RKO (cell line): ENCODE measurements around the gene BCL2L14.
"Not testable (repeated sequence)": the region's sequence is repeated elsewhere in the genome, so short reads cannot be mapped to it uniquely, and the experiment has no call there.

Source experiments
- DNase-seq: peaks from one replicate; pipeline ENCODE4 v3.0.0-alpha.2; 2016; ENCODE audit warnings: low spot score

The BCL2L14 gene

DNA sequence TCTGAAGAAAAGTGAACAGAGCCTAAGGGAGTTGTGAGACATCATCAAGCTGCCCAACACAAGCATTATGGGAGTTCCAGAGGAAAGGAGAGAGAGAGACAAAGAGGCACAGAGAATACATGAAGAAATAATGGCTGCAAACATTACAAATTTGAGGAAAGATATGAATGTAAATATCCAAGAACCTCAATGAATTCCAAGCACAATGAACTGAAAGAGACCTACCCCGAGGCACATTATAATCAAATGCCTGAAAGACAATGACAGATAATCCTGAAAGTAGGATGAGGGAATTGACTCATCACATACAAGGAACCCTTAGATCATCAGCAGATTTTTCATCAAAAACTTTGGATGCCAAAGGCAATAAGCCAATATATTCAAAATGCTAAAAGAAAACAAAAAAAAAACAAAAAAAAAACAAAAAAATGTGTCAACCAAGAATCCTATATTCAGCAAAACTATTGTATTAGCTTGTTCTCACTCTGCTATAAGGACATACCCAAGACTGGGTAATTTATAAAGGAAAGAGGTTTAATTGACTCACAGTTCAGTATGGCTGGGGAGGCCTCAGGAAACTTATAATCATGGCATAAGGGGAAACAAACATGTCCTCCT is 37.8 kb downstream of the BCL2L14 start:
- DNase-seq, result no peak

DNA sequence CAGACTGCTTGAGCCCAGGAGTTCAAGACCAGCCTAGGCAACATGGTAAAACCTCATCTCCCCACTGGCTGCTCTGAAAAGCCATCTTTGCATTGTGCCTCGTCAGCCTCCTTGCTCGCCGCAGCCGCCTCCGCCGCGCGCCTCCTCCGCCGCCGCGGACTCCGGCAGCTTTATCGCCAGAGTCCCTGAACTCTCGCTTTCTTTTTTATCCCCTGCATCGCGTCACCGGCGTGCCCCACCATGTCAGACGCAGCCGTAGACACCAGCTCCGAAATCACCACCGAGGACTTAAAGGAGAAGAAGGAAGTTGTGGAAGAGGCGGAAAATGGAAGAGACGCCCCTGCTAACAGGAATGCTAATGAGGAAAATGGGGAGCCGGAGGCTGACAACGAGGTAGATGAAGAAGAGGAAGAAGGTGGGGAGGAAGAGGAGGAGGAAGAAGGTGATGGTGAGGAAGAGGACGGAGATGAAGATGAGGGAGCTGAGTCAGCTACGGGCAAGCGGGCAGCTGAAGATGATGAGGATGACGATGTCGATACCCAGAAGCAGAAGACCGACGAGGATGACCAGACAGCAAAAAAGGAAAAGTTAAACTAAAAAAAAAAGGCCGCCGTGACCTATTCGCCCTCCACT is 40.3 kb downstream of the BCL2L14 start:
- DNase-seq, result not testable (repeated sequence)

DNA sequence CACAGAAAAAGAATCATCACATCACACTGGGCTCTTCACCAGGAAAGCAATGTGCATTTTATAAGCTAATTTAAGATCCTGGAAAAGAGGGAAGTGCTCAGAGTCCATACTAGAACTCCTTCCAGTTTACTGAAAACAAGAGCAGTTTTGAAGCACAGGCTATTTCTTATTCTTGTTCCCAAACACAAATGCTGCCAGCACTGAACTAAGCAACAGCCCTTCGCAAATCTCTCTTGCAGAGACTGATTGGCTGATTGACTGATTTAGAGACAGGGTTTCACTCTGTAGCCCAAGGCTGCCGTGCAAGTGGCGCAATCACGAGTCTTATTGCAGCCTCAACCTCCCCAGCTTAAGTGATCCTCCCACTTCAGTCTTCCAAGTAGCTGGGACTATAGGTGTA is 44.8 kb downstream of the BCL2L14 start:
- no peak for DNase-seq

DNA sequence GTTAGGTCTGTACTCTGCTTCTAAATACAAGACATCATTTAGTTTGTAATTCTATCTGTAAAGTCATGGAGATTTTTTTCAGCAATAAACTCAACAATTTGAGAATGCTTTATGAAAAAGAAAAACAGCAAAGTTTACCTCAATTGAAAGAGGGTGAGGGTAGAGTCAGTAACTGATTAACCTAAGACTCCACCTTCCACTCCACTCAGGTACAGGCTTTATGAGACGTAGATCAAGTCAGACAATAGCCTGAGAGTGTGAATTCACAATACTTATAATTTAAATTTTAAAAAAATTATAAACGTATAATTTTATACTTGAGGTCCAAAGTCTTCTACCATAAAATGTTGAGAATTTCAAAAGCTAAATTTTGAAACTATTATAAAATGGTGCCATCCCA is 45.9 kb downstream of the BCL2L14 start:
- no peak for DNase-seq

DNA sequence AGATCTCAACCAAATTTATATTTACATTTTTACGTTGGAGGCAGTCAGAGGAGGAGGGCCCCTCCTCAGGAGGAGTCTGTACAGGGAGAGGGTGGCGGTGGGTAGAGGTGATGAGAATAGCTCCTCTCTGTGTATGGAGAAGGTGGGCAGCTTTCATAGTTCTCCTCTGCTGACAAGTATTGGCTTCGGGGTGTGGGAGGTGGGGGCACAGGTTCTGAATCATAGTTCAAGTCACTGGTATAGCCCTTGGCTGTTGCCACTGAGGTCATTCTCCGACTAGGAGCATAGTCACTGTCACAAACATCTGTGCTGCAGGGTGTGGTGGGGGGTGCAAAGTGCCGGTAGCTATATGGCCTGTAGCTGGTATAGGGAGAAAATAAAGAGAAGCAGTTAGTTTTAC is 50.3 kb downstream of the BCL2L14 start:
- DNase-seq, result peak; percentile 23

DNA sequence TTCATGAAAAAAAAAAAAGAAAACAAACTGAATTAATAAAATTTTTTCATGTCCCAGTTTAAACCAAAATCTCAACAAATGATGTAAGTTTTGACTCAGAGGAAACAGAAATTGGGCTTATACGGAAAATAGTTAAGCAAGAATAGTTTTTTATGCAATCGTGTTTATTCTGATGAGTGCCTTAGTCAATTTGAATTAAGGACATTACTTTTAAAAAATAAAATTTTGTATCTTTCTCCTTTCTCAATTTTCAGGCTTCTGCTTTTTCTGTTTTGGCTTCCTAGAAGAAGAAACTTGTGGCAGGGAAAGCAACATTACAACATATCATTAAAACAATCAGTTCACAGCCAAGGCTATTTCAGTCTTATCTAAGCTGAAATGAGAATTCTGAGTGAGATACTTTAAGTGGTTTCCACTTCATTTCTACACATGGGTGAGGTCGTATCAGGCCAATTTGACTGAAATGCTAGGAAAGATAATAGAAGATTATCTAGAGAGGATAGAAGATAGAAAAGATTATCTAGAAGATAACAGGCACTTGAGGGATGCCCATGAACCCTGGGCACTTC is 52.4 kb downstream of the BCL2L14 start:
- DNase-seq, result no peak

DNA sequence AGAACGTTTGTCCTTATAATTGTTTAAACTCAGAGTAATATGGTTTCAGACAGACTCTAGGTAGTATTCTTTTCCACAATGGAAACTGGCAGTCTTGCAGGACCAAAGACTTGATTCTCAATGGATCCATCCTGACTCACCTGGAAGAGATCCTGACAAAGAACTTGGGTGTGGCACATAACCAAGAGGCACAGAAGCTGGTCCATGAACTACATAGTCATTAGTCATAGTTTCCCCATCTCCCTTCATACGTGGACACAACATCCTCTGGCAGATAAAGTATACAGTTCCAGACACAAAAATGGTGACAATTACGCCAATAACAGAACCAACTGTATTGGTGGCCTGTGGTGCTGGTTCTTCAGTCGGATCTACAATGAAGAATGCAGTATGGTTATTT is 55.8 kb downstream of the BCL2L14 start:
- no peak for DNase-seq

DNA sequence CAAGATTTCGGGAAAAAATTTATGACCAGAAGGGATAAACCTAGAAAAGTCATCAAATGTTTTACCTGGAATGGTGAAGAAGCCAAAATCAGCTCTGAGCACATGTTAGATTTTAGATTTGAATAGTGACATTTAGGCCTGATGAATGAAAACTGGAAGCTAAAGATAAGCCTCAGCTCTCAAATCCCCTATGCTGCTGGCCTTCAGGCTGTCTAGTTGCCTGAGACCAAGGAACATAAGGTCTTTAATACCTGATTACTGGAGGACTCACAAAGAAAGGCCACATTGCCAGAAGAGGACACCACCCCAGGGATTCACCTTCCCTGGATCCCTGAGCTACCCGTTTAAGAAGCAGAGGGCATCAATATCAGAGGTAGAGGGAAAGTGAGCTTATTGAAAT is 56.6 kb downstream of the BCL2L14 start:
- no peak for DNase-seq

DNA sequence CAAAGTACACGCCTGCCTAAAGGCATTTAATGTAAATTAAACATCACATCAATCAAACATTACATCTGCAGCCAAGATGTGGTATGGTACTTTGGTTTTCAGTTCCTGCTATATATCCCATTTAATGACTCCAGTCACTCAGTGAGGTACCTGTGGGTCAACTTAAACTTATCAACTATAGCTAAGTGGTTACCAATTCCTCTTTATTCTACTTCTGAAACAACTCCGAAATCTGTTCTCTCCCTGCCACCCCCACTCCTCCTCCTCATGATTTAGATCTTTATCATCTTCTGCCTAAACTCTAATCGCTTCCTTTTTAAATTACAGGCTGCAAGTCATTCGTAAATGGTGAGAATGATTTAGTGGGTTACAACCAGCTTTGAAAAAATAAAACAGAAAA is 57.9 kb downstream of the BCL2L14 start:
- DNase-seq, result no peak

DNA sequence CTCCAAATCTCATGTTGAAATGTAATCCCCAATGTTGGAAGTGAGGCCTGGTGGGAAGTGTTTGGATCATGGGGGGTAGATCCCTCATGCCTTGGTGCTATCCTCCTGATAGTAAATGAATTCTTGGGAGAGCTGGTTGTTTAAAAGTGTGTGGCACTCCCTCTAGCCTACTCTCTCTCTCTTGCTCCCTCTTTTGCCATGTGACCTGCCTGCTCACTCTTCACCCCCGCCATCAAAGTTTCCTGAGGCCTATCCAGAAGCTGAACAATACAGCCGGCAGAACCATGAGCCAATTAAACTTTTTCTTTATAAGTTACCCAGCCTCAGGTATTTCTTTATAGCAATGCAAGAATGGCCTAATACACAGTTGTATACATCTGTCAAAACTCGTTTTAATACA is 62.5 kb downstream of the BCL2L14 start:
- no peak for DNase-seq

DNA sequence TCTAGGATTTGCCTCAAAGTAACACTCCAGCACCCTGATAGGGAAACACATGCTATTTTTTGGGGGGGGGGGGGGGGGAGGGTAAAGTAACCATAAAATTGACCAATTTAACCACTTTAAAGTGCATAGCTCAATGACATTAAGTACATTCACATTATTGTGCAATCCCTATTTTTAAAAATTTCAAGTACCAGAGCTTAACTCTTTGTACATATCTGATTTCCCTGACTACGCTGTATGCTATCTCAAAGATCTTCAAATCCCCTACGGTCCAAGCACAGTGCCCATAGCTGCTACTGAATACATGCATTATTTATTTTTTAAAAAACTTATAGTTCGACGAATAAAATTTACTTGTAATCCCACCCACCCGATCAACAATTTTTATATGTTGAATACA is 63.0 kb downstream of the BCL2L14 start:
- no peak for DNase-seq

DNA sequence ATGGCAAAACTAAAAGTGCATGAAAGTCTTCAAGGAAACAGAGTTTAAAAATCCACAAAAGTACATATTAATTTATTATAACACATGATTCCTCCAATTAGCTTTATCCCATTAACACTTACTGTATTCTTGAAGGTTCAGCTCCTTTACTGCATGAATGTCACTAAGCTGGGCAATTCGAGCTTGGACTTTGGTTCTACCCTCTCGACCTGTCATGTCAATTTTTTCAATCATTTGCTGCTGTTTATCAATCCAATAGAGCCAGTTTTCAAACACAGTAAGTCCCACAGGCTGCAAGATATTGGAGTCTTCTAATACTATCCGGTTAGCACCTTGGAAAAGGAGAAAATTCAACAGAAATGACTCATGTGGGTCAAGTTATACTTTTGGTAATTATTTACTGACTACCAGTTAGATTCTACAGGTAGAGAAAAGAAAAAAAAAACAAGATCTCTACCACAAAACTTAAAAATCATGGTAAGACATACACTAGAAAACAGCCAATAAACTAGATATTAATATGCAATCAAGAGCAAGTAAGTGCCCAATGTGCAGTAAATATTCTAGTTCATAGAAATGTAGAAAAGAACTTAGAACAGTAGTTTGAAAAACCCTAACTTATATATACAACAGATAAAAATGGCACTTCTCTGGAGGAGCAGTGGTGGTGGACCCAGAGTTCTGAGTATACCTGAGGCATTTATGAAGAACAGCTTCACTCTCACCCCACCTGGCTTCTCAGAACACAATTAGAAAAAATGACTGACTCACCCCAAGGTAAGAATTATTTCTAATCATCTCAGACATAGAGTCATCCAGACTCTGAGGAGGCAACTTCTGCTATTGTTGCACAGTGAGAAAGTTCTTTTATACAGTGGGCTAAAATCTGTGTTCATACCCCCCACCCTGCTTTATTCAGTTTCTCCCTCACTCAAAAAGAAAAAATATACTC is 67.7 kb downstream of the BCL2L14 start:
- no peak for DNase-seq

DNA sequence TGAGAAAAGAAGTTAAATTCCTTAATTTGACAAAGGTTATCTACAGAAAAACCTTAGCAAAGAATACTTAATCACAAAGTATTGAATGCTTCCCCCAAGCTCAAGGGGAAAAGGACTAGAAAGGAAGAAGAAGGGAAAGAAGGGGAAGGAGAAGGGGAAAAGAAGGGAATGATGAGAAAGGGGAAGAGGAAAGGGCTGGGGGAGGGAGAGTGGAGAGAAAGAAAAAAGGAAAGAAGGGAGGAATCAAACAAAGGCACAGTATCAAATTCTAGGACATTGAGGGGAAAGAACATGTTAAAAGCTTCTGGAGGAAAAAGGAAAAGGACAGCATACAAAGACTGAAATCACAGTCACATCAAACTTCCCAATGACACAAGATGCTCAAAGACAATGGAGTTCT is 70.3 kb downstream of the BCL2L14 start:
- DNase-seq, result no peak

DNA sequence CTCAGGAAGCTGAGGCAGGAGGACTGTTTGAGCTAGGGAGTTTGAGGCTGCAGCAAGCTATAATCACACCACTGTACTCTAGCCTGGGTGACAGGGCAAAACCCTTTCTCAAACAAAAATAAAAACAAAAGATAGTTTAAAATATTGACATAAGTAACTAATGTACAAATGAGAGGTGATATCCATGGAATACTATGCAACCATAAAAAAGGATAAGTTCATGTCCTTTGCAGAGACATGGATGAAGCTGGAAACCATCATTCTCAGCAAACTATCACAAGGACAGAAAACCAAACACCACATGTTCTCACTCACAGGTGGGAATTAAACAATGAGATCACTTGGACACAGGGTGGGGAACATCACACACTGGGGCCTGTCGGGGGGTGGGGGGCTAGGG is 73.8 kb downstream of the BCL2L14 start:
- DNase-seq, result not testable (repeated sequence)

DNA sequence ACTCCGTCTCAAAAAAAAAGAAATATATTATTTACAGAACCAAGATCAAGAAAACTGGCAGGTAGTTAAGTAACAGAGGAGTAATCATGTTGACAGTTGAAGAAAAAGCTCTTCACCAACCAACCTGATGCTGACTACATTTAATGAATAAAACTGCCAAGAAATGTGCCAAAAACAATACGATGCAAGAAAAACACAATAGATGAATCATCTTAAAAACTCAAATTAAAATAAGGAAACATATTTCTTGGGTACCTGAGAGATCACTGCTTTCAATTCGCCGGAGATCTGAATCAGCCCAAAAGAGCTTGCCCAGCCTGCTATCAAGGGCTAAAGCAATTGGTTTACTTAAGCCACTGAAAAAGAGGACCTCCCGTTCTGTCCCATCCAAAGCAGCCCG is 76.4 kb downstream of the BCL2L14 start:
- no peak for DNase-seq
